Astrocyte of the spinal cord (primary cell): ENCODE results near the gene MEA1.

Source experiments
- DNase-seq: peaks from one replicate; pipeline ENCODE4 v3.0.0; 2011; ENCODE audit warnings: low read depth, low spot score
- H3K4me3 ChIP-seq: 2 replicates; pipeline ENCODE4 v1.5.1; 2011; ENCODE audit warnings: low read depth, mild to moderate bottlenecking, low read length, moderate library complexity
- in situ Hi-C: cut with HindIII; loops from 2 replicates; pipeline ENCODE4 v1.10.0; 2017; ENCODE audit warnings: low sequenced_read_pairs
- TF ChIP-seq, protein P1 (sequence below): IDR thresholded peaks from 2 replicates; pipeline ENCODE4 v1.5.1; 2012; ENCODE audit warnings: low read depth, mild to moderate bottlenecking, low read length, inconsistent platforms

MEA1 gene

GRCh38 chr6:43040542-43041257 is 27.0 kb upstream of the MEA1 start:
- DNase-seq, result no peak
- in situ Hi-C loops, result no loop called here
- TF ChIP-seq, protein P1, sequence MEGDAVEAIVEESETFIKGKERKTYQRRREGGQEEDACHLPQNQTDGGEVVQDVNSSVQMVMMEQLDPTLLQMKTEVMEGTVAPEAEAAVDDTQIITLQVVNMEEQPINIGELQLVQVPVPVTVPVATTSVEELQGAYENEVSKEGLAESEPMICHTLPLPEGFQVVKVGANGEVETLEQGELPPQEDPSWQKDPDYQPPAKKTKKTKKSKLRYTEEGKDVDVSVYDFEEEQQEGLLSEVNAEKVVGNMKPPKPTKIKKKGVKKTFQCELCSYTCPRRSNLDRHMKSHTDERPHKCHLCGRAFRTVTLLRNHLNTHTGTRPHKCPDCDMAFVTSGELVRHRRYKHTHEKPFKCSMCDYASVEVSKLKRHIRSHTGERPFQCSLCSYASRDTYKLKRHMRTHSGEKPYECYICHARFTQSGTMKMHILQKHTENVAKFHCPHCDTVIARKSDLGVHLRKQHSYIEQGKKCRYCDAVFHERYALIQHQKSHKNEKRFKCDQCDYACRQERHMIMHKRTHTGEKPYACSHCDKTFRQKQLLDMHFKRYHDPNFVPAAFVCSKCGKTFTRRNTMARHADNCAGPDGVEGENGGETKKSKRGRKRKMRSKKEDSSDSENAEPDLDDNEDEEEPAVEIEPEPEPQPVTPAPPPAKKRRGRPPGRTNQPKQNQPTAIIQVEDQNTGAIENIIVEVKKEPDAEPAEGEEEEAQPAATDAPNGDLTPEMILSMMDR, result no peak
- H3K4me3 ChIP-seq, result no peak overlapping the region

DNA sequence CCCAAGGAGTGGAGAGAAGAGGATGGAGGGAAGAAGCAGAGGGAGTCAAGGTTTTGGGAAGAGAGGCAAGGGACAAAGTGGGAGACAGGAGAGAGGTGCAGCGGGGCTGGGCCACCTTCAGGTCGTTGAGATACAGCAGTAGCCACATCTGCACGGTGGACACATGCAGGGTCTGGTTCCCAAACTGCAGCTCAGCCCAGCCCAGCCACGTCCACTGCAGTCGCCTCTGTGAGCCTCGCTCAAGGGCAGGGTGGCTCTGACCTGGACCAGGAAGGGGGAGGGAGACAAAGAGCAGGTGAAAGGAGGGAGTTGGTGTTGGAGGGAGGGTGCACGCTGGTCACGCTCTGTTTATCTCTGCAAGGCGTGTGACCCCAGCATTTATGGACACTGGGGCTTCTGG is 25.0 kb upstream of the MEA1 start:
- in situ Hi-C loops, result no loop called here
- TF ChIP-seq, protein P1, result no peak
- H3K4me3 ChIP-seq, result no peak overlapping the region
- DNase-seq, result no peak

DNA sequence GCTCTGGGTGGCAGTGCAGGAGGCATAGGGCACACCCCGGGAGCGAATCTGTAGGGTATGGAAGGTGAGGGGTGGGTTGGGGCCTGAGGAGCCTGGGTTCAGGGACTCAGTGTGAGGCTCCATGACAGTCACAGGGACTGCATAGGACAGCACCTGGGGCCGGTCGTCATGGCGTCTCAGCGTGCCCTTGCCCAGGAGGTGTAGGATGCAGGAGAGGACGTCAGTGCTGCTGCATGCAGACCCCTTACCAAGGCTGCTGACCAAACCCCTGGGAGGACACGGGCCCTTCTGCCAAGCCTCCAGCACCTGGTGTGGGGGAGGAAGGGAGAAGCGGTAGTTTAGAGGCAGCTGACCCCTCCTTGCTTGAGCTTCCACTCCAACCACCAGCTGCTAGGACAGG is 24.0 kb upstream of the MEA1 start:
- in situ Hi-C loops, result no loop called here
- no peak overlapping the region for H3K4me3 ChIP-seq
- no peak for DNase-seq
- TF ChIP-seq, protein P1, result no peak

GRCh38 chr6:43037197-43037596 is 23.5 kb upstream of the MEA1 start:
- DNase-seq, result no peak
- TF ChIP-seq, protein P1, result no peak
- in situ Hi-C loops, result no loop called here
- H3K4me3 ChIP-seq, result no peak overlapping the region

DNA sequence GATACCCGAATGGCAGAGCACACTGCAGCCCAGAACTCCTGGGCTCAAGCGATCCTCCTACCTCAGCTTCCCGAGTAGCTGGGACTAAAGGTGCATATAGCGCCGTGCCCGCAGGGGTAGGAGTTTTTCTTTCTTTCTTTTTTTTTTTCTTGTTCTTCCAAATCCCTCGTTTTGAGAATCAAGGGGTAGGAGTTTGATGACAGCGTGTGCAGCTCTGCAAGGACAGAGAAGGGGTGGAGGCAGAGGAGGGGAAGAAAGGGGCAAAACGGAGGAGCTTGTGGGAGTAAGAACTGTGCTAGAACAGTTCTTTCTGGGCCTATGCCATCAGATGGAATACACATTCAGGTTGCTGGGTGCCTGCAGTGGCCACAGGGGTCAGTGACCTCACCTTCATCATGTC is 23.0 kb upstream of the MEA1 start:
- in situ Hi-C loops, result no loop called here
- H3K4me3 ChIP-seq, result no peak overlapping the region
- TF ChIP-seq, protein P1, result no peak
- DNase-seq, result no peak

DNA sequence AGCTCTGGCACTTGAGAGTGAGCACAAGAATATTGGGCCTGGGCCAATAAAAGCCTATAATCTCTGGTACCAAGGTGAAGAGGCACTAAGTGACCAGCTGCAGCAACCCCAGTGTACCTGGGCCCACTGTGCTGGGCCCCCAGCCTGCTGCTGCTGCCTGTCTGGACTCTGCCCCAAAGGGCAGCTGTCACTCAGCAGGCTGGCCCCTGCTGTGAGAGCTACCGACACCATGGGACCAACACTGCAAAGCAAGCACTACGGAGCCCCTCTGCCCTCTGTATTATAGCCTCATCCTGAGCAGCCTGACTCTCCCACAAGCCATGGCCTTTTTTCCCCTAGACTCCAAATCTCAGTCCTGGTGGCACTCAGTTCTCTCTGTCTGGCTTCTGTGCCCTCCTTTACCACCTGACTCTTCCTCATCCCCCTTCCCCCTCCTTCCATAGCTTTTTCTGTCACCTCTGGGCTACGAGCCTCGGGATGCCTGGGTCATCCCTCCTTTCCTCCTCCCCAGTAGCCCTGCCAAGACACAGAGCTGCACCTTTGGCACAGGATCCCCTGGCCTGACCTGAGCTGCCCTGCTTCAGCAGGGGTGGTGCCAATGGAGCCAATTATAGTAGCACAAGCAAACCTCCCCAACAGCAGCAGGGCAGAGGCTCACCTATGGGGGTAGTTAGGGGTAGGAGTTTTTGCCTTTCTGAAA is 21.9 kb upstream of the MEA1 start:
- TF ChIP-seq, protein P1, result no peak
- DNase-seq, result no peak
- no peak overlapping the region for H3K4me3 ChIP-seq
- in situ Hi-C loops, result no loop called here
